GM12801 (cell line): ENCODE data around the gene FLT4.

Experiments
- TF ChIP-seq, protein P1 (sequence below): IDR thresholded peaks from one replicate; pipeline ENCODE4 v1.5.1; 2011; ENCODE audit warnings: control low read depth; ENCODE audit not compliant: insufficient read length; ENCODE audit errors: extremely low read depth

FLT4 gene

DNA sequence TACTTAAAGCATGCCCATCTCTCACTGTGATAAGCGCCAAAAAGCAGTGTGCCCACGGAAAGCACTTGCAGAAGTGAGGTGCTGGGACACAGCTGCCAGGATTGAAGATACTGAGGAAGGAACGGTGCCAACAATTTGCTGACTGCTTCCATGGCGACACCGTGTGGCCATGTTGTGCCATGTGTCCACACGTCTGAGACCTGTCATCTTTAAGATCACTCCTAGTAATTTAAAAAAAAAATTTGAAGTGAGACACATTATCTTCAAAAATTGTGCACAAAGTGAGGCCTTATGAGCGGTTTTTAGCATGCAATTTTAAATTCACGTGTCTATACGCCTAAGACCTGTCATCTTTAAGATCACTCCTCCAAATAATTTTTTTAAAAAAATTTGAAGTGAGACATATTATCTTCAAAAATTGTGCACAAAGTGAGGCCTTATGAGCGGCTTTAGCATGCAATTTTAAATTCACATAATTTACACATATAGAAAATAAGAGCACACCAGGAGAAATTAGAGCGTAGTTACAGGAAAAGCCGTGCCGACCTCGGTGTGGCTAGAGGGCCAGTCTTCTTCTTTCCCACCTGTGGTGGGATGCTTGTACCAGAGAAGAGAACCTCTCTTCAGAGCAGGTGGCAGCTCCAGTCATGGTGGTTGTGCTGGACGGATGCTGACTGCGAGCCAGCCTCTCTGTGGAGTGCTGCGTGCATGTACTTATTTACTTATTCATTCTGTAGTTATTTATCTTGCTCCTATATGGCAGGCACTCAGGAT is 21.4 kb upstream of the FLT4 start:
- TF ChIP-seq, protein P1, sequence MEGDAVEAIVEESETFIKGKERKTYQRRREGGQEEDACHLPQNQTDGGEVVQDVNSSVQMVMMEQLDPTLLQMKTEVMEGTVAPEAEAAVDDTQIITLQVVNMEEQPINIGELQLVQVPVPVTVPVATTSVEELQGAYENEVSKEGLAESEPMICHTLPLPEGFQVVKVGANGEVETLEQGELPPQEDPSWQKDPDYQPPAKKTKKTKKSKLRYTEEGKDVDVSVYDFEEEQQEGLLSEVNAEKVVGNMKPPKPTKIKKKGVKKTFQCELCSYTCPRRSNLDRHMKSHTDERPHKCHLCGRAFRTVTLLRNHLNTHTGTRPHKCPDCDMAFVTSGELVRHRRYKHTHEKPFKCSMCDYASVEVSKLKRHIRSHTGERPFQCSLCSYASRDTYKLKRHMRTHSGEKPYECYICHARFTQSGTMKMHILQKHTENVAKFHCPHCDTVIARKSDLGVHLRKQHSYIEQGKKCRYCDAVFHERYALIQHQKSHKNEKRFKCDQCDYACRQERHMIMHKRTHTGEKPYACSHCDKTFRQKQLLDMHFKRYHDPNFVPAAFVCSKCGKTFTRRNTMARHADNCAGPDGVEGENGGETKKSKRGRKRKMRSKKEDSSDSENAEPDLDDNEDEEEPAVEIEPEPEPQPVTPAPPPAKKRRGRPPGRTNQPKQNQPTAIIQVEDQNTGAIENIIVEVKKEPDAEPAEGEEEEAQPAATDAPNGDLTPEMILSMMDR = no peak

DNA sequence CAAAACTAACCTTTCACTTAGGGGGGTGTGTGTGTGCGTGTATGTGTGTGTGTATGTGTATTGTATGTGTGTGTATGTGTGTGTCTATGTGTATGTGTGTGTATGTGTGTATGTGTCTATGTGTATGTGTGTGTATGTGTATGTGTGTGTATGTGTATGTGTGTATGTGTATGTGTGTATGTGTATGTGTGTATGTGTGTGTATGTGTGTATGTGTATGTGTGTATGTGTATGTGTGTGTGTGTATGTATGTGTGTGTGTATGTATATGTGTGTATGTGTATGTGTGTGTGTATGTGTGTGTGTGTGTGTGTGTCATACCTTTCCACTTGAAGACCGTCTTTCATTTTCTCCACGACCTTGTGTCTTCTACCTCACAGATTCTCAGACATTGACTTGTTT is 20.8 kb upstream of the FLT4 start:
- TF ChIP-seq, protein P1 = no peak

DNA sequence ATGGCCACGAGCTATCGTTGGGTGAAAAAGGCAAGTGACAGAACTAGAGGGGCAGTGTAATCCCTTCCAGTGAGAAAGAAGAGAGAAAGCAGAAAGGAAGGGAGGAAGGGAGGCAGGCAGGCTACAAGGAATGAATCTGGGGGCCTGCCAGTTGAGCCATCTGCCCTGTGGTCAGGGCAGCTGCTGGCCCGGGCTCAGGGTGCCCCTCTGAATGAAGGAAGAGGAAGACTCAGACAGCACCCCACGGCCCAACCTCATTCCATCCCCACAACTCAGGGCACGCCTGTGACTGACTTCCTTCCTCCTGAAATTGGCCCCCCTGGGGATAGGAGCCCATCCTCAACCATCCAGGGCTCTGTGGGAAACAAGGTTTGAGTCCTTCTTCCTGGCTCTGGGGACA is 20.3 kb upstream of the FLT4 start:
- TF ChIP-seq, protein P1 = no peak

DNA sequence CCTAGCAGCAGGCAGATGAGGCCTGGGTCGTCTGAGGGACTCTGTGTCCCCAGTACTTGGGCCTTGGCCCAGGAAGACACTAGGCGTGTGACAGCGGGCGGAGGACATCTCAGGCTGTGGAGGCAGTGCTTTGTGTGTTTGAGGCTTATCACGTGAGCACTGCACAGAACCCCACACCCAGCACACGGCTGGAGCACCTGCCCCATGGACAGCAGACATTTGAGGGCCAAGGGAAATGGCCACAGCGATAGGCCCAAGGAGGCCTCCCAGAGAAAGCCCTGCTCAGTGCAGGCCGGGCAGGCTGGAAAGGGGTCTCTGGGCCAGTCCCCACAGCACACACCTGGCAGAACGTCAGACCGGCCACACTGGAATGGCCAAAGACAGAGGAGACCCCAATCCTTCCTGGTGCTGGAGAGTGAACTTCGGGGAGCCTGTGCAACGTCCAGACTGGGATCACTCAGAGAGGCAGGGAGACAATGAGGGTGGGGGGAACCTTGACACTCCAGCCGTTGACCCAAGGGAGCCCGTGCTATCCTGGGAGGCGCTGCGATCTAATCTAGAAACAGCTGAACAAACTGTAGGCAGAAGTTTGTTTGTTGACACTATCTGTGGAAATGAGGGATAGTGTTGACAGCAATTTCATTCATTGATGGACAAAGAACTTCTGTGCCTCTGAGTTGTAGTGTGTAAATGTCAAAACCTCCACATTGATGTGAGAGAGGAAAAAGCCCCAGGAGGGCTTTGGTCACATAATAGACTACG is 19.6 kb upstream of the FLT4 start:
- TF ChIP-seq, protein P1 = no peak

DNA sequence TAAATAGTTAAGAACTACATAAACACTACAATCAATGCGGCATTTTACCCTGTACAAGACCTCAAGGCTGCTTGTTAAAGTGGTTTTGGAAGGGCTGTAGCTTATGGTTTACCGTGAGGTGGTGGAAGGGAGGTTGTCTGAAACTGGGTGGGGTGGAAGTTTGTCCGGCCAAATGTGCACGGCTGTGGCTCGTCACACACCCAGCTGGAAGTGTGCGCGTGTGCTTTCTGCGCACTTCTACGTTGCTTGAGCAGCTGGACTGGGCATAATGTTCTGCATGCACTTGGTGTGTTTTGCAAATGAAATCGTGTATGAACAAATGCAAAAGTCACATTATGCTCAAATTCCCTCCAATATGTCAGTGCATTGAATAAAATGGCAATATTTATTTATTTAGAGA is 17.4 kb upstream of the FLT4 start:
- TF ChIP-seq, protein P1 = no peak

DNA sequence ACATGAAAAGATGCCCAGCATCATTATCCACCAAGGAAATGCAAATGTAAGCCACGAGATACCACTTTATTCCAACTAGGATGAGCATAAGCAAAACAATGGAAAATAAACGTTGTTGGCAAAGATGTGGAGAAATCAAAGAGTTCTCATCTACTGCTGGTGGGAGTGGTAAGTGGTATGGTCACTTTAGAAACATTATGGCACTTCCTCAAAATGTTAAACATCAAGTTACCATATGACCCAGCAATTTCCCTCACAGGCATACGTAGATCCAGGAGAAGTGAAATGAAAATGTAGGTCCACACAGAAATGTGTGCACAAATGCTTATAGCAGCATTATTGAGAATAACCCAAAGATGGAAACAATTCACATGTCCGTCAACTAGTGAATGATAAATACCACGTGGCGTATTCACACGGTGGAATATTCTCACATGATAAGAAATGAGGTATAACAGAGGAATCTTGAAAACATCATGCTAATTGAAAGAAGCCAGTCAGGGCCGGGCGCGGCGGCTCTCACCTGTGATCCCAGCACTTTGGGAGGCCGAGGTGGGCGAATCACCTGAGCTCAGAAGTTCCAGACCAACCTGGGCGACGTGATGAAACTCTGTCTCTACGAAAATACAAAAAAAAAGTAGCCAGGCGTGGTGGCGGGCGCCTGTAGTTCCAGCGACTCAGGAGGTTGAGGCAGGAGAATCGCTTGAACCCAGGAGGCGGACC is 16.4 kb upstream of the FLT4 start:
- TF ChIP-seq, protein P1 = no peak
